WTC11 (cell line): ENCODE results near the gene MMS19. TPM values are rescaled to one million over a fixed set of nuclear protein-coding genes. Genes with fewer than 3 reads are reported as not detected.

Experiments
- ATAC-seq: fragments of 200-7000 bp; cut with Tn5 transposase; 2 replicates; pipeline ENCODE4 v1.10.0; 2021; ENCODE audit warnings: mild to moderate bottlenecking, moderate library complexity
- CTCF ChIA-PET: fragments of 300-600 bp; sonication (Branson Sonifier 250); formaldehyde crosslinking; loops from one replicate; lab custom pipeline; 2021; ENCODE audit warnings: antibody characterized with exemption; lab: Charles Lee
- POLR2A ChIA-PET: fragments of 350-600 bp; sonication (Branson Sonifier 250); formaldehyde crosslinking; loops from one replicate; lab custom pipeline; 2021; ENCODE audit warnings: antibody characterized with exemption; lab: Charles Lee
- DNase-seq: peaks from one replicate; pipeline ENCODE4 v3.0.0; 2021; ENCODE audit warnings: low spot score
- H3K27ac Mint-ChIP-seq: 2 replicates; pipeline ENCODE4 v1.8.0; 2021; ENCODE audit warnings: mixed read lengths
- H3K27me3 Mint-ChIP-seq: 2 replicates; pipeline ENCODE4 v1.8.0; 2021; ENCODE audit warnings: low read depth, mild to moderate bottlenecking, moderate library complexity, mixed read lengths
- H3K36me3 Mint-ChIP-seq: 2 replicates; pipeline ENCODE4 v1.8.0; 2021; ENCODE audit warnings: mixed read lengths
- H3K4me1 Mint-ChIP-seq: 2 replicates; pipeline ENCODE4 v1.8.0; 2022; ENCODE audit warnings: mixed read lengths
- H3K4me3 Mint-ChIP-seq: 2 replicates; pipeline ENCODE4 v1.8.0; 2021; ENCODE audit warnings: mild to moderate bottlenecking, moderate library complexity, mixed read lengths
- H3K9me3 Mint-ChIP-seq: 2 replicates; pipeline ENCODE4 v1.8.0; 2021; ENCODE audit warnings: mixed read lengths
- ATF1 ChIP-seq: sonication (generic); formaldehyde crosslinking; IDR thresholded peaks from 2 replicates; pipeline ENCODE4 v1.8.1; 2023; ENCODE audit warnings: mild to moderate bottlenecking, moderate library complexity, missing genetic modification reagents
- E2F4 ChIP-seq: sonication (generic); formaldehyde crosslinking; IDR thresholded peaks from 2 replicates; pipeline ENCODE4 v1.8.1; 2022; ENCODE audit warnings: low read depth, mild to moderate bottlenecking, moderate library complexity, missing genetic modification reagents, borderline replicate concordance
- ETV6 ChIP-seq: sonication (generic); formaldehyde crosslinking; IDR thresholded peaks from 2 replicates; pipeline ENCODE4 v1.8.1; 2022; ENCODE audit warnings: mild to moderate bottlenecking, missing genetic modification reagents
- FOXJ3 ChIP-seq: sonication (generic); formaldehyde crosslinking; IDR thresholded peaks from 2 replicates; pipeline ENCODE4 v1.9.0; 2021; ENCODE audit warnings: missing genetic modification reagents, mild to moderate bottlenecking, borderline replicate concordance
- FOXK1 ChIP-seq: sonication (generic); formaldehyde crosslinking; IDR thresholded peaks from 2 replicates; pipeline ENCODE4 v1.8.0; 2022; ENCODE audit warnings: mild to moderate bottlenecking, moderate library complexity, missing genetic modification reagents
- FOXP1 ChIP-seq: sonication (generic); formaldehyde crosslinking; IDR thresholded peaks from 2 replicates; pipeline ENCODE4 v1.8.0; 2022; ENCODE audit warnings: missing genetic modification reagents, mild to moderate bottlenecking, moderate library complexity, borderline replicate concordance
- MAX ChIP-seq: sonication (generic); formaldehyde crosslinking; IDR thresholded peaks from 2 replicates; pipeline ENCODE4 v1.8.0; 2022; ENCODE audit warnings: mild to moderate bottlenecking, missing genetic modification reagents
- MXD4 ChIP-seq: fragments of 250-450 bp; sonication (Bioruptor Pico); IDR thresholded peaks from 2 replicates; pipeline ENCODE4 v1.8.0; 2021; ENCODE audit warnings: mild to moderate bottlenecking, moderate library complexity, borderline replicate concordance
- MYBL2 ChIP-seq: sonication (generic); formaldehyde crosslinking; IDR thresholded peaks from 2 replicates; pipeline ENCODE4 v1.8.1; 2023; ENCODE audit warnings: mild to moderate bottlenecking, moderate library complexity, missing genetic modification reagents
- PREB ChIP-seq: sonication (generic); formaldehyde crosslinking; IDR thresholded peaks from 2 replicates; pipeline ENCODE4 v1.8.1; 2022; ENCODE audit warnings: mild to moderate bottlenecking, missing genetic modification reagents, moderate library complexity, borderline replicate concordance
- SP1 ChIP-seq: sonication (generic); formaldehyde crosslinking; conservative IDR thresholded peaks from 2 replicates; pipeline ENCODE4 v1.8.1; 2022; ENCODE audit warnings: missing genetic modification reagents
- TP53 ChIP-seq: sonication (generic); formaldehyde crosslinking; IDR thresholded peaks from 2 replicates; pipeline ENCODE4 v1.8.1; 2023; ENCODE audit warnings: mild to moderate bottlenecking, missing genetic modification reagents
- ZBTB43 ChIP-seq: sonication (generic); formaldehyde crosslinking; IDR thresholded peaks from 2 replicates; pipeline ENCODE4 v1.8.1; 2023; ENCODE audit warnings: mild to moderate bottlenecking, missing genetic modification reagents
- ZMAT4 ChIP-seq: fragments of 250-450 bp; sonication (Bioruptor Pico); IDR thresholded peaks from 2 replicates; pipeline ENCODE4 v1.9.0; 2021; ENCODE audit warnings: mild to moderate bottlenecking
- ZNF263 ChIP-seq: sonication (generic); formaldehyde crosslinking; IDR thresholded peaks from 2 replicates; pipeline ENCODE4 v1.8.1; 2022; ENCODE audit warnings: low read depth, mild to moderate bottlenecking, moderate library complexity, missing genetic modification reagents
- ZNF425 ChIP-seq: fragments of 250-450 bp; sonication (Bioruptor Pico); conservative IDR thresholded peaks from 2 replicates; pipeline ENCODE4 v1.9.0; 2021; ENCODE audit warnings: mild to moderate bottlenecking
- total RNA-seq: library from RNA; stranded (reverse); gene quantifications from 3 replicates; pipeline ENCODE4 v1.2.3, GENCODE V29; 2021
- TF ChIP-seq, protein P1 (sequence below): sonication (generic); formaldehyde crosslinking; IDR thresholded peaks from 2 replicates; pipeline ENCODE4 v1.8.1; 2022; ENCODE audit warnings: mild to moderate bottlenecking, moderate library complexity, missing genetic modification reagents
- TF ChIP-seq, protein P2 (sequence below): sonication (generic); formaldehyde crosslinking; IDR thresholded peaks from 2 replicates; pipeline ENCODE4 v1.8.1; 2022; ENCODE audit warnings: low read depth, missing genetic modification reagents, borderline replicate concordance
- TF ChIP-seq, protein P3 (sequence below): sonication (generic); formaldehyde crosslinking; IDR thresholded peaks from 2 replicates; pipeline ENCODE4 v1.8.1; 2023; ENCODE audit warnings: mild to moderate bottlenecking, missing genetic modification reagents, moderate library complexity
- TF ChIP-seq, protein P4 (sequence below): sonication (generic); formaldehyde crosslinking; IDR thresholded peaks from 2 replicates; pipeline ENCODE4 v1.8.0; 2023; ENCODE audit warnings: missing genetic modification reagents

Gene MMS19
- total RNA-seq, 1 experiment from 2014 or later, result 135 TPM

- DNase-seq (no peak), ATAC-seq (no peak)
- Mint-ChIP-seq H3K27me3 (no peaks in the 10 kb centered on the region), H3K36me3 (peaks cover 66% of the 10 kb centered on the region), H3K4me1 (peaks cover 19% of the 10 kb centered on the region), H3K27ac (no peak overlapping the region), H3K9me3 (no peaks in the 10 kb centered on the region), H3K4me3 (no peak overlapping the region)
- TF ChIP-seq TP53 (CRISPR knock-in tag) (no peak), FOXJ3 (CRISPR knock-in tag) (no peak), FOXK1 (CRISPR knock-in tag) (no peak), E2F4 (CRISPR knock-in tag) (no peak), ATF1 (CRISPR knock-in tag) (no peak), FOXP1 (CRISPR knock-in tag) (no peak), ZMAT4 (CRISPR knock-in tag) (no peak), ETV6 (CRISPR knock-in tag) (no peak), ZBTB43 (CRISPR knock-in tag) (no peak), MAX (CRISPR knock-in tag) (no peak), SP1 (CRISPR knock-in tag) (no peak), MXD4 (CRISPR knock-in tag) (no peak), PREB (CRISPR knock-in tag) (no peak)
- TF ChIP-seq, protein P1, sequence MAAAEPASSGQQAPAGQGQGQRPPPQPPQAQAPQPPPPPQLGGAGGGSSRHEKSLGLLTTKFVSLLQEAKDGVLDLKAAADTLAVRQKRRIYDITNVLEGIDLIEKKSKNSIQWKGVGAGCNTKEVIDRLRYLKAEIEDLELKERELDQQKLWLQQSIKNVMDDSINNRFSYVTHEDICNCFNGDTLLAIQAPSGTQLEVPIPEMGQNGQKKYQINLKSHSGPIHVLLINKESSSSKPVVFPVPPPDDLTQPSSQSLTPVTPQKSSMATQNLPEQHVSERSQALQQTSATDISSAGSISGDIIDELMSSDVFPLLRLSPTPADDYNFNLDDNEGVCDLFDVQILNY (CRISPR knock-in tag), result no peak
- TF ChIP-seq, protein P2, sequence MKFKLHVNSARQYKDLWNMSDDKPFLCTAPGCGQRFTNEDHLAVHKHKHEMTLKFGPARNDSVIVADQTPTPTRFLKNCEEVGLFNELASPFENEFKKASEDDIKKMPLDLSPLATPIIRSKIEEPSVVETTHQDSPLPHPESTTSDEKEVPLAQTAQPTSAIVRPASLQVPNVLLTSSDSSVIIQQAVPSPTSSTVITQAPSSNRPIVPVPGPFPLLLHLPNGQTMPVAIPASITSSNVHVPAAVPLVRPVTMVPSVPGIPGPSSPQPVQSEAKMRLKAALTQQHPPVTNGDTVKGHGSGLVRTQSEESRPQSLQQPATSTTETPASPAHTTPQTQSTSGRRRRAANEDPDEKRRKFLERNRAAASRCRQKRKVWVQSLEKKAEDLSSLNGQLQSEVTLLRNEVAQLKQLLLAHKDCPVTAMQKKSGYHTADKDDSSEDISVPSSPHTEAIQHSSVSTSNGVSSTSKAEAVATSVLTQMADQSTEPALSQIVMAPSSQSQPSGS, result no peak
- TF ChIP-seq, protein P3, sequence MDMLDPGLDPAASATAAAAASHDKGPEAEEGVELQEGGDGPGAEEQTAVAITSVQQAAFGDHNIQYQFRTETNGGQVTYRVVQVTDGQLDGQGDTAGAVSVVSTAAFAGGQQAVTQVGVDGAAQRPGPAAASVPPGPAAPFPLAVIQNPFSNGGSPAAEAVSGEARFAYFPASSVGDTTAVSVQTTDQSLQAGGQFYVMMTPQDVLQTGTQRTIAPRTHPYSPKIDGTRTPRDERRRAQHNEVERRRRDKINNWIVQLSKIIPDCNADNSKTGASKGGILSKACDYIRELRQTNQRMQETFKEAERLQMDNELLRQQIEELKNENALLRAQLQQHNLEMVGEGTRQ, result no peak
- ChIA-PET CTCF (interaction anchor here (1.2 to 1.4 kb wide), 2 partner anchors 12 kb away, joined by 3 read pairs; no protein-coding TSS in a partner anchor), POLR2A (no interaction called here)
Observed at GRCh38 chr10:97475936-97476594, 22.2 kb downstream of the MMS19 start.

GRCh38 chr10:97474918-97475317 lies 23.3 kb downstream of the MMS19 start:
- peaks cover 8% of the 10 kb centered on the region for H3K4me1 Mint-ChIP-seq
- POLR2A ChIA-PET, result no interaction called here
- peaks cover 75% of the 10 kb centered on the region for H3K36me3 Mint-ChIP-seq
- H3K9me3 Mint-ChIP-seq, result no peaks in the 10 kb centered on the region
- no peaks in the 10 kb centered on the region for H3K27me3 Mint-ChIP-seq
- DNase-seq (no peak), ATAC-seq (no peak)
- CTCF ChIA-PET, result interaction anchor here (0.6 to 1.2 kb wide), 2 partner anchors 11 to 46 kb away, joined by 3 read pairs; no protein-coding TSS in a partner anchor
- no peak overlapping the region for H3K4me3 Mint-ChIP-seq
- no peak overlapping the region for H3K27ac Mint-ChIP-seq
- TF ChIP-seq ZNF263 (CRISPR knock-in tag) (no peak), MYBL2 (CRISPR knock-in tag) (no peak), FOXK1 (CRISPR knock-in tag) (no peak), ZNF425 (no peak)
- TF ChIP-seq, protein P4, sequence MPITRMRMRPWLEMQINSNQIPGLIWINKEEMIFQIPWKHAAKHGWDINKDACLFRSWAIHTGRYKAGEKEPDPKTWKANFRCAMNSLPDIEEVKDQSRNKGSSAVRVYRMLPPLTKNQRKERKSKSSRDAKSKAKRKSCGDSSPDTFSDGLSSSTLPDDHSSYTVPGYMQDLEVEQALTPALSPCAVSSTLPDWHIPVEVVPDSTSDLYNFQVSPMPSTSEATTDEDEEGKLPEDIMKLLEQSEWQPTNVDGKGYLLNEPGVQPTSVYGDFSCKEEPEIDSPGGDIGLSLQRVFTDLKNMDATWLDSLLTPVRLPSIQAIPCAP (CRISPR knock-in tag), result no peak
